ENCODE results near the gene KCNV2. TPM values are rescaled to one million over a fixed set of nuclear protein-coding genes. Genes with fewer than 3 reads are reported as not detected.

Gene KCNV2
- total RNA-seq, 1 donor from 2014 or later: not detected

GRCh38 chr9:2745560-2746380, 28.5 kb downstream of the KCNV2 start:
- TF ChIP-seq CTCF (IDR thresholded peaks at IDR 0.05; ENCODE audit: partially characterized antibody, unreplicated experiment): no peak
- no peaks in the 10 kb centered on the region for H3K9me3 Mint-ChIP-seq (ENCODE audit: unreplicated experiment)
- DNase-seq: no peak

GRCh38 chr9:2749485-2749884, 32.2 kb downstream of the KCNV2 start:
- Mint-ChIP-seq H3K36me3 (ENCODE audit: unreplicated experiment) (peaks cover 12% of the 10 kb centered on the region), H3K4me3 (ENCODE audit: unreplicated experiment) (no peak overlapping the region), H3K9me3 (ENCODE audit: unreplicated experiment) (no peaks in the 10 kb centered on the region), H3K27ac (ENCODE audit: unreplicated experiment) (no peak overlapping the region), H3K4me1 (ENCODE audit: low read depth, unreplicated experiment) (no peaks in the 10 kb centered on the region), H3K27me3 (ENCODE audit: unreplicated experiment) (no peaks in the 10 kb centered on the region)
- no peak for TF ChIP-seq CTCF (IDR thresholded peaks at IDR 0.05; ENCODE audit: partially characterized antibody, unreplicated experiment)
- no peak for DNase-seq

More at GRCh38 chr9:2745560-2746380, 28.5 kb downstream of the KCNV2 start:
- H3K36me3 Mint-ChIP-seq (ENCODE audit: unreplicated experiment): peaks cover 4% of the 10 kb centered on the region
- no peak overlapping the region for H3K27ac Mint-ChIP-seq (ENCODE audit: unreplicated experiment)
- no peaks in the 10 kb centered on the region for H3K27me3 Mint-ChIP-seq (ENCODE audit: unreplicated experiment)
- H3K4me3 Mint-ChIP-seq (ENCODE audit: unreplicated experiment): no peak overlapping the region
- no peaks in the 10 kb centered on the region for H3K4me1 Mint-ChIP-seq (ENCODE audit: low read depth, unreplicated experiment)

- H3K4me1 Mint-ChIP-seq (ENCODE audit: low read depth, unreplicated experiment): no peaks in the 10 kb centered on the region
- no peaks in the 10 kb centered on the region for H3K9me3 Mint-ChIP-seq (ENCODE audit: unreplicated experiment)
- TF ChIP-seq CTCF (IDR thresholded peaks at IDR 0.05; ENCODE audit: partially characterized antibody, unreplicated experiment): no peak
- H3K4me3 Mint-ChIP-seq (ENCODE audit: unreplicated experiment): no peak overlapping the region
- no peaks in the 10 kb centered on the region for H3K27me3 Mint-ChIP-seq (ENCODE audit: unreplicated experiment)
- no peak for DNase-seq
- H3K36me3 Mint-ChIP-seq (ENCODE audit: unreplicated experiment): peaks cover 8% of the 10 kb centered on the region
- no peak overlapping the region for H3K27ac Mint-ChIP-seq (ENCODE audit: unreplicated experiment)
Observed at GRCh38 chr9:2755285-2755684, 38.0 kb downstream of the KCNV2 start.

GRCh38 chr9:2758162-2758897, 41.0 kb downstream of the KCNV2 start:
- H3K27ac Mint-ChIP-seq (ENCODE audit: unreplicated experiment): no peak overlapping the region
- H3K36me3 Mint-ChIP-seq (ENCODE audit: unreplicated experiment): peaks cover under 1% of the 10 kb centered on the region
- no peaks in the 10 kb centered on the region for H3K27me3 Mint-ChIP-seq (ENCODE audit: unreplicated experiment)
- DNase-seq: no peak
- H3K4me3 Mint-ChIP-seq (ENCODE audit: unreplicated experiment): no peak overlapping the region
- no peaks in the 10 kb centered on the region for H3K4me1 Mint-ChIP-seq (ENCODE audit: low read depth, unreplicated experiment)
- TF ChIP-seq CTCF (IDR thresholded peaks at IDR 0.05; ENCODE audit: partially characterized antibody, unreplicated experiment): no peak
- no peaks in the 10 kb centered on the region for H3K9me3 Mint-ChIP-seq (ENCODE audit: unreplicated experiment)

Data from glutamatergic neuron (in vitro differentiated cells).